Measurements from ENCODE around the gene GSDMA.
"Not testable (repeated sequence)": the region's sequence is repeated elsewhere in the genome, so short reads cannot be mapped to it uniquely, and the experiment has no call there.

GSDMA gene

DNA sequence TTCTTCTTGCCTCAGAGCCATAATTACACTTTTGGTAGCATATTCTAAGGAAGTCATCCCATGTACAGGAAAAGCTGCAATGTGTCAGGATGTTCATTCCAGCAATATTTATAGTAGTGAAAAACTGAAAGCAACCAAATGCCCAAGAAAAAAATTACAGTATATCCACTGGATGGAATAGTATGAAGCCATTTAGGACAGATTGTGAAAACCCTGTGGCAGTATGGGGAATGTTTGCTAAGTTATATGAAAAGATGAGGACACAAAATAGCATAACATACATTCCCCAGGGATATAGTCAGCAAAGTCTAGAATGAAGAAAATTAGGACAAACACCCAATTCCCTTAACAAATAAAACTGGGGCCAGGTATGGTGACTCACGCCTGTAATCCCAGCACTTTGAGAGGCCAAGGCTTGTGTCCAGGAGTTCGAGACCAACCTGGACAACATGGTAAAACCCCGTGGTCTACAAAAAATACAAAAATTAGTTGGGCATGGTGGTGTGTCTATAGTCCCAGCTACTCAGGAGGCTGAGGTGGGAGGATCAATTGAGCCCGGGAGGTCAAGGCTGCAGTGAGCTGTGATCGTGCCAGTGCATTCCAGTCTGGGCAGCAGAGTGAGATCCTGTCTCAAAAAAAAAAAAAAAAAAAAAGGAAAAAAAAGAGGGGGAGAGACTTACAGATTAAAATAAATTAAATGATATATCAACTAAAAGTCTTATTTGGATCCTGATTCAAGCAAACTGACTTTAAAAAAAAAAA is 33.0 kb upstream of the GSDMA start:
- no peak for DNase-seq (ENCODE audit: low spot score)

GRCh38 chr17:39933912-39934311 is 28.9 kb upstream of the GSDMA start:
- DNase-seq (ENCODE audit: low spot score): no peak

DNA sequence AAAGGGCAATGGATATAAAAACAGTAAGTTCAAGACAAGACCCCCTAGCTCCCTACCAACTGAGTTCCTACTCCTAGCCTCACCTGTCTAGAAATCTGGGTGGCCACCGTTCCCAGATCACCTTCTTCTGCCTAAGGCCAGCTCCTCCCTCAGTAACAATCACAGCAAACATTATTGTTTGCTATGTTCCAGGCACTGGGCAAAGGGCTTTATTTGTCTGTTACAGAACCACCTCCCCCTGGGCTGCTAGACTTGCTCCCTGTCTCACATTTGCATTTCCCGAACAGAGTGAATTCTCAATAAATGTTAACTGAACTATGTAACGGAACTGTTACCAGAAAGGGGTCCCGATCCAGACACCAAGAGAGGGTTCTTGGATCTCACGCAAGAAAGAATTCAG is 28.5 kb upstream of the GSDMA start:
- DNase-seq (ENCODE audit: low spot score): no peak

- DNase-seq (ENCODE audit: low spot score): no peak
Measured at GRCh38 chr17:39935909-39936308, 26.9 kb upstream of the GSDMA start.

DNA sequence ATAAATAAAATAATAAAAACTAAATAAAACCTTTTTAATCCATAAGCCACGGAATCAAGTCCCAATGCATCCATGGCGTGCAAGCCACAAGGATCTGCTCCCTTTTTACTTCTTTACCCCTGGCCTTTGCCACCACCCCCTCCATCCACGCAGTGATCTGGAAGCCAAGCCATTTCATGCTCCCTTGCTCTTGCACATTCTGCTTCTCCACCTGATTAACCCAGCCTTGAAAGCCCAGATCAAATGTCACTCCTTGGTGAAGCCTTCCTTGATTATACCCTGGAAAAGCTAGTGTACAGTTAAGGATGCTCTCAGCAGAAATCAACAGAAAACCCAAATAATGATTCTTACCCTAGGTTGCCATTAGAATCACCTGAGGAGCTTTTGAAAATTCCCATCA is 25.4 kb upstream of the GSDMA start:
- DNase-seq (ENCODE audit: low spot score): no peak

DNA sequence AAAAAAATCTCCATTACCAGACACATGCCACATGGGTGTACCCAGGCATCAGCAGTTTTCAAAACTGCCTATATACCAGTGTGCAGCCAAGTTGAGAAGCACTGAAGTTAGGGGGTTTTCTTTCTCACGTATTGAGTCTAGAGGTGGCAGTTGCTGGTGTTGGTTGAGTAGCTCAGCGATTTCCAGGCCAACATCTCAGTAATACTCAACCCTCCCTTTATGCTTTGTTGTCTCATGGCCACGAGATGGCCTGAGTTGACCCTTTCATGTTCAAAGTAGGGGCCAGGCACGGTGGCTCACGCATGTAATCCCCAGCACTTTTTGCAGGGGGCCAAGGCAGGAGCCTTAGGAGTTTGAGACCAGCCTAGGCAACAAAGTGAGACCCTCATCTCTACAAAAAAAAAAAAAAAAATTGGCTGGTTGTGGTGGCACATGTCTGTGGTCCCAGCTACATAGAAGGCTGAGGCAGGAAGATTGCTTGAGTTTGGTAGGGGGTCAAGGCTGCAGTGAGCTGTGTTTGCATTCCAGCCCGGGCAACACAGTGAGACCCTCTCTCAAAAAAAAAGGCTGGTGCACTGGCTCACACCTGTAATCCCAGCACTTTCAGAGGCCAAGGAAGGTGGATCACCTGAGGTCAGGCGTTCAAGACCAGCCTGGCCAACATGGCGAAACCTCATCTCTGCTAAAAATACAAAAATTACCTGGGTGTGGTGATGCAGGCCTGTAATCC is 24.5 kb upstream of the GSDMA start:
- no peak for DNase-seq (ENCODE audit: low spot score)

GRCh38 chr17:39939106-39939505 is 23.7 kb upstream of the GSDMA start:
- DNase-seq (ENCODE audit: low spot score): no peak

DNA sequence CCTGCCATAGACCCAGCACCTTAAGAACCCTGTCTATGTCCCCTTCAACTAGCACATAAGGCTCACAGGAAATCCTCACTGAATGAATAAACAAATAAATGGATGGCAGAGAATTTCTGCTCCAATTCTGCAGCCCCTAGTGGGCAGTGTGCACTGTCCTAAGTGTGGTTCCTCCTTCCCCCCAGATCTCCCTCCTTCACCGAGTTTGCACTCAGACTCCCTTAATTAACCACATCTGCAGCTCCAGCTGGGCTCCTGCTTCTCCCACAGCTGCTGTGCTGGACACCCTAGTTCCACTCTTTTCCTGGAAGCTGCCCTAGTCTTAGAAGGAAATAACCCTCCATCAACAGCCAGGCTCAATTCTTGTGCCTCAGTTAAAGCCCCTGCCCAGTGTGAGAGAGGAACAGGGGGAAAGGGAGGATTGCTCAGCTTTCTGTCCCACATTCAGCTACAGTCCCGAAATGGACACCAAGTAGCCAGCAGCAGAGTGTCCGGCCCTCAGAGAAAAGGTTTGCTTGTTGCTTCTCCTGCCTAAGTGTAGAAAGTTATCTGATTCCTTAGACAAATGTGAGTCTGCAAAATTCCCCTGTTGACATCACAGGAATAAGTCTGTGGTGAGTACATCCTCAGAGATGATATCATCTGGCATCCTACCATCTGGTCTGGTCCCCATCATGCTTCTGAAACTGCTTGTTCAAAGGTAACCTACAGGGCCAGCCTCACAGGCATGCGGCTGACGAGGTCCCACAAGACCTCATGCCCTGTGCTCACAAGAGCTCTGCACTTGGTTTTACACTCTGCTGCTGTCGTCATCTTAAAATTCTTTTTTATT is 23.0 kb upstream of the GSDMA start:
- DNase-seq (ENCODE audit: low spot score): no peak

DNA sequence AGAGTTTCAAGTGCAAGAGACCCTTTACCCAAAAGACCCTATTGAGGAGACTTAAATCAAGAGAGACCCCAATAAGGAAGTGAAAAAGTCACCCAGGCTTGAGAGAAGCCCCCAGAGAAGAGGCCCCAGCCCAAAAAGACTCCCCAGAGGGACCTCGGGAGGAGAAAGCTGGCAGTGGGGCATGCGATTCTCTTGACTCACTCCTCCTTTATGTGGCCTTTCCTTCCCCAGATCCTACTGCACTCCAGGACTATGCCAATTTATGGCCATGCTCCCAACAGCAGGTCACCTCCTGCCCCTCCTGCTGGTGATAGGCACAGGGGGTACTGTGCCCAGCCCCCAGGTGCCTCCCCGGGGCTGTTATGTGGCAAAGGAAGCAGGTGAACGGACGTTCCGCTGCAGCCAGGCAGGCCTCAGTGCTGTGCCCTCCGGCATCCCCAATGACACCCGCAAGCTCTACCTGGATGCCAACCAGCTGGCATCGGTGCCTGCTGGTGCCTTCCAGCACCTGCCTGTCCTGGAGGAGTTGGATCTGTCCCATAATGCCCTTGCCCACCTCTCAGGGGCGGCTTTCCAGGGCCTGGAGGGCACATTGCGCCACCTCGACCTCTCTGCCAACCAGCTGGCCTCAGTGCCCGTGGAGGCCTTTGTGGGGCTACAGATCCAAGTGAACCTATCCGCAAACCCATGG is 19.0 kb upstream of the GSDMA start:
- no peak for DNase-seq (ENCODE audit: low spot score)

GRCh38 chr17:39944393-39944711 is 18.5 kb upstream of the GSDMA start:
- DNase-seq (ENCODE audit: low spot score): no peak

GRCh38 chr17:39946551-39947330 is 16.1 kb upstream of the GSDMA start:
- DNase-seq (ENCODE audit: low spot score): no peak

DNA sequence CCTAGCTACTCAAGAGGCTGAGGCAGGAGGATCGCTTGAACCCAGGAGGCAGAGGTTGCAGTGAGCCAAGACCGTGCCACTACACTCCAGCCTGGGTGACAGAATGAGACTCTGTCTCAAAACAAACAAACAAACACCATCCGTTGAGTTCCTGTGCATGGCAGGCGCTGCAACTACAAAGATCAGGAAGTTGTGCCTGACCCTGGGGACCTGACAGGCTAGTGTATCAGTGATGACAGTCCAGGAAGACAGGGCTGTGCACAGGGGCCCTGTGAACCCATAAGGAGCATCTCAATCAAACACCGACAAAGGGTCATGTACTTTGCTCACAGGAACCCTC is 14.3 kb upstream of the GSDMA start:
- not testable (repeated sequence) for DNase-seq (ENCODE audit: low spot score)

- no peak for DNase-seq (ENCODE audit: low spot score)
Measured at GRCh38 chr17:39949028-39949427, 13.8 kb upstream of the GSDMA start.

GRCh38 chr17:39950871-39951348 is 11.9 kb upstream of the GSDMA start:
- no peak for DNase-seq (ENCODE audit: low spot score)

- DNase-seq (ENCODE audit: low spot score): no peak
Measured at GRCh38 chr17:39951924-39952679, 10.7 kb upstream of the GSDMA start.

DNA sequence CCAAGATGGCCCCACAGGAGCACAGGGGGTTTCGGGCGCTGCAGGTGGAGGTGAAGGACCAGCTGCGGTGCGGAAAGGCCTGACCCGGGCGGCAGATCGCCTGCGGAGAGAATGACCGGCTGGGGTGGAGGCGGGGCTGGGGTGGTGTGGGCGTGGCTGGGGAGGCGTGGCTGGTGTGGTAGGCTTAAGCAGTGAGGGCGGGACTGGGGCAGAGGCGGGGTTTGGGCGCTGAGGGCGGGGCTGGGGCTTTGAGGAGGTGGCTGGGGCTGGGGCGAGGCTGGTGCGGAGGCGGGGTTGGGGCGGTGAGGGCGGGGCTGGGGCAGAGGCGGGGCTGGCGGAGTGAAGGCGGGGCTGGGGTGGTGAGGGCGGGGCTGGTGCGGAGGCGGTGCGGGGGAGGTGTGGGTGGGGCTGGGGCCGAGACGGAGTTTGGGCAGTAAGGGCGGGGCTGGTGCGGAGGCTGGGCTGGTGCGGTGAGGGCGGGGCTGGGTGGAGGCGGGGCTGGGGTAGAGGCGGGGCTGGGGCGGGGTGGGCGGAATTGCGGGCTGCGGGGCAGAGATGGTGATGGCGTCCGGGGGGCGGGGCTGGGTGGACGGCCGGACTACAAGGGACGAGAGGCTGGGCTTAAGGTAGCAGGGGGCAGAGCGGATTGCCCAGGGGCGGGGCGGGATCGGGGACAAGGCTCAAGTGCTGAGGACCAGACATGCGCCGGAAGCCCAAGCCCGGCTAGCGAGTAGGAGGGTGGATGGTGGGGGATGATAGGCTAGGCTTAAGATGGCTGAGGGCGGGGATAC is 9.9 kb upstream of the GSDMA start:
- peak; percentile 97 for DNase-seq (ENCODE audit: low spot score)

DNA sequence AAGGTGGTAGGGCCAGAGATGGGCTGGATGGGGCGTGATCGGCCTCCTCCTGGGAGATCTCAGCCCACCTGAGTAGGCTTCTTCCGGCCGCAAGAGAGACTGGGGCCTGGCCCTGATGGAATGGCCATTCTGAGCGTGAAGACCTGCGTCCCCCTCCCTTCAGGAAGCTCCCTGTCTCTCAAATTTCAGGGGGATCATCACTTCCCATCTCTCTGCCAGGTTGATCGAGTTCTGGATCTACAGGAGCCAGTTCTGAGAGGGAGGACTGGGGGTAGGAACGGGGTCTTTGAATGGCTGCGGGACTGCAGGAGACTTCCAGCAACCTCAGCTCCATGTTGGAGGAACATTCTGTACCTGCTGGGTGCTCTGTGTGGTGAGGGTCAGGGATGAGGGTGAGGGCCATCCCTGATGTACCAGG is 9.3 kb upstream of the GSDMA start:
- no peak for DNase-seq (ENCODE audit: low spot score)

DNA sequence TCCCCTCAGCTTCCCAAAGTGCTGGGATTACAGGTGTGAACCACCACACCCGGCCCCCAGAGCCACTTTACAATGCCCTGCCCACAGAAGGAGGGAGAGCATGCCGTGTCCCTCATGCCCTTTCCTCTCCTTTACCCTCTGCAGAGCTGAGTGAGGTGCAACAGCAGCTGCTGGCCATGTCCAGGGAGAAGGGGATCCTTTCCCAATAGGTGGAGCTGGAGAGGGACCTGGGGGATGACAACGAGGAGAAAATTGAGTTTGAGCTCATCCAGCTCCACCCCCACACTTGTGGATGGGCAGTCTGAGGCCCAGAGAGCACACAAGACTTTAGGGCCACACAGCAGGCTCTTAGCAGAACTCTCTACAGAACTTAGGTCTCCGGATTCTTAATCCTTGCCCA is 7.9 kb upstream of the GSDMA start:
- no peak for DNase-seq (ENCODE audit: low spot score)

GRCh38 chr17:39955726-39956225 is 7.0 kb upstream of the GSDMA start:
- DNase-seq (ENCODE audit: low spot score): no peak
